ENCODE results near the gene MAP2K6. TPM values are rescaled to one million over a fixed set of nuclear protein-coding genes. Genes with fewer than 3 reads are reported as not detected.
A peak's percentile ranks its signal among the peaks of the same experiment; 100 is the strongest.

Gene MAP2K6
- total and polyA plus RNA-seq, 2 experiments from 2014 or later = 3.3 to 13.2 TPM

- H4K20me1 ChIP-seq (ENCODE audit: insufficient read depth, poor library complexity, severe bottlenecking) = no peaks in the 10 kb centered on the region
- H3K4me3 ChIP-seq = no peak overlapping the region
- no peaks in the 10 kb centered on the region for H3K79me2 ChIP-seq
- peak; percentile 63 for DNase-seq (ENCODE audit: low spot score)
- TF ChIP-seq EZH2phosphoT487 (IDR thresholded peaks at IDR 0.05; ENCODE audit: low read depth, severe bottlenecking, unreplicated experiment) = no peak
- TF ChIP-seq, protein P1, sequence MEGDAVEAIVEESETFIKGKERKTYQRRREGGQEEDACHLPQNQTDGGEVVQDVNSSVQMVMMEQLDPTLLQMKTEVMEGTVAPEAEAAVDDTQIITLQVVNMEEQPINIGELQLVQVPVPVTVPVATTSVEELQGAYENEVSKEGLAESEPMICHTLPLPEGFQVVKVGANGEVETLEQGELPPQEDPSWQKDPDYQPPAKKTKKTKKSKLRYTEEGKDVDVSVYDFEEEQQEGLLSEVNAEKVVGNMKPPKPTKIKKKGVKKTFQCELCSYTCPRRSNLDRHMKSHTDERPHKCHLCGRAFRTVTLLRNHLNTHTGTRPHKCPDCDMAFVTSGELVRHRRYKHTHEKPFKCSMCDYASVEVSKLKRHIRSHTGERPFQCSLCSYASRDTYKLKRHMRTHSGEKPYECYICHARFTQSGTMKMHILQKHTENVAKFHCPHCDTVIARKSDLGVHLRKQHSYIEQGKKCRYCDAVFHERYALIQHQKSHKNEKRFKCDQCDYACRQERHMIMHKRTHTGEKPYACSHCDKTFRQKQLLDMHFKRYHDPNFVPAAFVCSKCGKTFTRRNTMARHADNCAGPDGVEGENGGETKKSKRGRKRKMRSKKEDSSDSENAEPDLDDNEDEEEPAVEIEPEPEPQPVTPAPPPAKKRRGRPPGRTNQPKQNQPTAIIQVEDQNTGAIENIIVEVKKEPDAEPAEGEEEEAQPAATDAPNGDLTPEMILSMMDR (IDR thresholded peaks at IDR 0.05; ENCODE audit: poor library complexity) = peak; percentile 71
- 73% methylated on average over 7 of the region's 7 CpGs for WGBS (ENCODE audit: low lambda C conversion rate, missing lambda C conversion rate)
- H3K9me3 ChIP-seq (ENCODE audit: low read depth) = no peaks in the 10 kb centered on the region
- H3K27me3 ChIP-seq = no peaks in the 10 kb centered on the region
- no peak overlapping the region for H3K4me2 ChIP-seq
- no peaks in the 10 kb centered on the region for H3K36me3 ChIP-seq (replicated peaks; ENCODE audit: insufficient read depth, low read depth)
- no peak overlapping the region for H2AFZ ChIP-seq
- no peaks in the 10 kb centered on the region for H3K4me1 ChIP-seq (ENCODE audit: insufficient read depth)
- no peaks in the 10 kb centered on the region for H3K9me2 ChIP-seq (replicated peaks; ENCODE audit: insufficient read depth)
- no peak overlapping the region for H3K27ac ChIP-seq
Measured at GRCh38 chr17:69523244-69523861, 108.9 kb downstream of the MAP2K6 start.

DNA sequence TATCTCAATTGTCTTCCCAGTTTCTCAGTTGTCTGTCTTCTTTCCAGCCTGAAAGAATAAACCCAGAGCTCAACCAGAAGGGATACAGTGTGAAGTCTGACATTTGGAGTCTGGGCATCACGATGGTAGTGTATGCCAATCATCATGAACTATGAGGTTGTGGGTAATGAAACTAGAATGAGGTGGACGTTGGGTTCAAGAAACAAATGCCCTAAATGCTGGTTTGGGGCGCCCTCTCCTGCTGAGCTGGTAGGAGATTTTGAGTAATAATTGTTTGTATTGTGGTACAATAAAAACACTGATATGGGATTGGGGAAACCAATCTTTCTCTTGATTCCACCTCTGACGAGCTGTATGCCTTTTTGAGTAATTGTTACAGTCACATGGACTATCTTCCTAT, 110.4 kb downstream of the MAP2K6 start:
- Histone ChIP-seq H2AFZ (no peak overlapping the region), H3K9me2 (replicated peaks; ENCODE audit: insufficient read depth) (no peaks in the 10 kb centered on the region), H3K36me3 (replicated peaks; ENCODE audit: insufficient read depth, low read depth) (no peaks in the 10 kb centered on the region), H4K20me1 (ENCODE audit: insufficient read depth, poor library complexity, severe bottlenecking) (no peaks in the 10 kb centered on the region), H3K79me2 (no peaks in the 10 kb centered on the region), H3K4me2 (no peak overlapping the region), H3K4me1 (ENCODE audit: insufficient read depth) (no peaks in the 10 kb centered on the region), H3K4me3 (no peak overlapping the region), H3K27me3 (no peaks in the 10 kb centered on the region), H3K9me3 (ENCODE audit: low read depth) (no peaks in the 10 kb centered on the region), H3K27ac (no peak overlapping the region)
- WGBS (ENCODE audit: low lambda C conversion rate, missing lambda C conversion rate) = 85% methylated on average over 4 of the region's 4 CpGs
- DNase-seq (ENCODE audit: low spot score) = no peak
- TF ChIP-seq EZH2phosphoT487 (IDR thresholded peaks at IDR 0.05; ENCODE audit: low read depth, severe bottlenecking, unreplicated experiment) = no peak
- TF ChIP-seq EZH2 (IDR thresholded peaks at IDR 0.05; ENCODE audit: borderline replicate concordance) = no peak
- TF ChIP-seq, protein P1 (IDR thresholded peaks at IDR 0.05; ENCODE audit: poor library complexity) = no peak

GRCh38 chr17:69525920-69526841, 111.7 kb downstream of the MAP2K6 start:
- no peaks in the 10 kb centered on the region for H3K36me3 ChIP-seq (replicated peaks; ENCODE audit: insufficient read depth, low read depth)
- H3K27me3 ChIP-seq = no peaks in the 10 kb centered on the region
- H2AFZ ChIP-seq = no peak overlapping the region
- H4K20me1 ChIP-seq (ENCODE audit: insufficient read depth, poor library complexity, severe bottlenecking) = no peaks in the 10 kb centered on the region
- no peaks in the 10 kb centered on the region for H3K79me2 ChIP-seq
- no peaks in the 10 kb centered on the region for H3K9me2 ChIP-seq (replicated peaks; ENCODE audit: insufficient read depth)
- no peak overlapping the region for H3K4me2 ChIP-seq
- H3K4me1 ChIP-seq (ENCODE audit: insufficient read depth) = no peaks in the 10 kb centered on the region
- TF ChIP-seq EZH2 (IDR thresholded peaks at IDR 0.05; ENCODE audit: borderline replicate concordance) = no peak
- TF ChIP-seq, protein P1 (IDR thresholded peaks at IDR 0.05; ENCODE audit: poor library complexity) = peak; percentile 85
- no peak for TF ChIP-seq EZH2phosphoT487 (IDR thresholded peaks at IDR 0.05; ENCODE audit: low read depth, severe bottlenecking, unreplicated experiment)
- 51% methylated on average over 9 of the region's 9 CpGs for WGBS (ENCODE audit: low lambda C conversion rate, missing lambda C conversion rate)
- DNase-seq (ENCODE audit: low spot score) = peak; percentile 76
- no peaks in the 10 kb centered on the region for H3K9me3 ChIP-seq (ENCODE audit: low read depth)
- H3K4me3 ChIP-seq = no peak overlapping the region
- H3K27ac ChIP-seq = no peak overlapping the region

Measured in hepatocyte (in vitro differentiated cells).